GM18520 (cell line): Measurements from ENCODE around the gene TEKT5.
"Not testable (repeated sequence)": the region's sequence is repeated elsewhere in the genome, so short reads cannot be mapped to it uniquely, and the experiment has no call there.

Experiments used
- ATAC-seq: cut with Tn5 transposase; IDR thresholded peaks from one replicate; pipeline ENCODE4 v1.9.1; 2021; ENCODE audit not compliant: unreplicated experiment

TEKT5 gene

GRCh38 chr16:10694830-10695229 is at the start of gene TEKT5:
Gene TEKT5 (minus strand): TSS chr16:10694930. CDS start chr16:10694873, 57 bp downstream.
- ATAC-seq = no peak

- peak; percentile 66 for ATAC-seq
Measured at GRCh38 chr16:10743610-10744369, 49.1 kb upstream of the TEKT5 start, which contains the start of gene NUBP1. Gene NUBP1 (plus strand): TSS chr16:10743842. CDS start chr16:10743864, 22 bp downstream.

GRCh38 chr16:10743227-10743609 is 48.5 kb upstream of the TEKT5 start:
- no peak for ATAC-seq

- ATAC-seq = no peak
Measured at GRCh38 chr16:10741844-10742243, 47.1 kb upstream of the TEKT5 start.

GRCh38 chr16:10741249-10741648 is 46.5 kb upstream of the TEKT5 start:
- ATAC-seq = not testable (repeated sequence)

GRCh38 chr16:10740845-10741208 is 46.1 kb upstream of the TEKT5 start:
- no peak for ATAC-seq

- ATAC-seq = no peak
Measured at GRCh38 chr16:10740000-10740844, 45.5 kb upstream of the TEKT5 start.

GRCh38 chr16:10738231-10739077 is 43.7 kb upstream of the TEKT5 start:
- ATAC-seq = peak; percentile 74

GRCh38 chr16:10737068-10737625 is 42.4 kb upstream of the TEKT5 start:
- no peak for ATAC-seq

- no peak for ATAC-seq
Measured at GRCh38 chr16:10731790-10732189, 37.1 kb upstream of the TEKT5 start.

GRCh38 chr16:10729104-10730048 is 34.6 kb upstream of the TEKT5 start:
- no peak for ATAC-seq

- ATAC-seq = no peak
Measured at GRCh38 chr16:10728003-10728887, 33.5 kb upstream of the TEKT5 start.

GRCh38 chr16:10708969-10709368 is 14.2 kb upstream of the TEKT5 start:
- no peak for ATAC-seq

- no peak for ATAC-seq
Measured at GRCh38 chr16:10699756-10700155, 5.0 kb upstream of the TEKT5 start.

GRCh38 chr16:10694306-10694705 is 424 bp downstream of the TEKT5 start:
- no peak for ATAC-seq

GRCh38 chr16:10693889-10694288 is 841 bp downstream of the TEKT5 start:
- no peak for ATAC-seq

GRCh38 chr16:10692470-10692869 is 2.3 kb downstream of the TEKT5 start:
- no peak for ATAC-seq

GRCh38 chr16:10688726-10689125 is 6.0 kb downstream of the TEKT5 start:
- ATAC-seq = no peak

GRCh38 chr16:10688291-10688690 is 6.4 kb downstream of the TEKT5 start:
- ATAC-seq = no peak
